OCI-LY1 (cell line): Measurements from ENCODE around the gene GINS3.

Source experiments
- CTCF ChIP-seq: fragments of 200-600 bp; sonication (generic), shearing (Covaris generic); IDR thresholded peaks from 2 replicates; pipeline ENCODE4 v1.5.1; 2017; ENCODE audit warnings: mild to moderate bottlenecking, antibody characterized with exemption, low read length, moderate library complexity, mixed read lengths
- EZH2 ChIP-seq: fragments of 200-600 bp; sonication (generic), shearing (Covaris generic); IDR thresholded peaks from 2 replicates; pipeline ENCODE4 v1.8.0; 2017; ENCODE audit warnings: borderline replicate concordance, mixed run types, mild to moderate bottlenecking, antibody characterized with exemption, low read length, moderate library complexity, mixed read lengths

GRCh38 chr16:58421059-58421458 is 28.8 kb downstream of the GINS3 start:
- TF ChIP-seq CTCF, result no peak
- no peak for TF ChIP-seq EZH2
